Adrenal gland (tissue), 12 donors: ENCODE measurements around the gene TIA1. TPM values are rescaled to one million over a fixed set of nuclear protein-coding genes. Genes with fewer than 3 reads are reported as not detected.

Experiments
- DNase-seq, 7 donors: peaks; one replicate each; pipeline ENCODE4 v3.0.0-alpha.2; 2019 to 2020
- H3K27ac ChIP-seq, 5 donors: fragments of 200-600 bp; sonication (generic) in 4 of 5; 1 replicate in 3 of 5; 2 replicates in 2 of 5; pipeline versions ENCODE4 v1.5.1 to v1.8.0; 2016 to 2020; ENCODE audit warnings: mild to moderate bottlenecking in 1 of 5
- H3K27me3 ChIP-seq: fragments of 200-600 bp; 2 replicates; pipeline ENCODE4 v1.8.0; 2021
- H3K36me3 ChIP-seq, 2 donors: fragments of 200-600 bp; replicated peaks in 1 of 2; 1 replicate in 1 of 2; 2 replicates in 1 of 2; pipeline versions ENCODE4 v1.5.1 to v1.8.0; 2018 to 2022
- H3K4me1 ChIP-seq, 2 donors: fragments of 200-600 bp; replicated peaks in 1 of 2; 1 replicate in 1 of 2; 2 replicates in 1 of 2; pipeline versions ENCODE4 v1.5.1 to v1.8.0; 2018 to 2021
- H3K4me3 ChIP-seq, 4 donors: fragments of 200-600 bp; sonication (generic) in 3 of 4; one replicate each; pipeline ENCODE4 v1.5.1; 2016 to 2018
- H3K9me3 ChIP-seq, 3 donors: fragments of 200-600 bp; sonication (generic) in 1 of 3; replicated peaks in 1 of 3; 1 replicate in 2 of 3; 2 replicates in 1 of 3; pipeline versions ENCODE4 v1.5.1 to v1.8.0; 2016 to 2021
- CTCF ChIP-seq, 6 experiments: fragments of 450-650 bp in 4 of 6; fragments of 200-600 bp in 2 of 6; sonication (generic) in 1 of 6; IDR thresholded peaks; 1 replicate in 5 of 6; 2 replicates in 1 of 6; pipeline versions ENCODE4 v1.5.1 to v1.8.0; 2016 to 2021; ENCODE audit warnings: antibody characterized with exemption in 6 of 6, mild to moderate bottlenecking in 2 of 6, moderate library complexity in 1 of 6
- POLR2A ChIP-seq, 2 donors: fragments of 450-650 bp; IDR thresholded peaks; one replicate each; pipeline ENCODE4 v1.6.1; 2017; ENCODE audit warnings: antibody characterized with exemption in 2 of 2, mild to moderate bottlenecking in 2 of 2, moderate library complexity in 1 of 2
- WGBS, 4 donors: extraction: QIAGEN DNeasy Blood & Tissue Kit in 2 of 4; methylation state at CpG; one replicate each; pipeline versions ENCODE4 v1.1.5 to v1.1.7; 2013 to 2017; 5-methylcytosine and 5-hydroxymethylcytosine counted together
- intact Hi-C, 2 donors: fragments of 100-400 bp; cut with DNase I; formaldehyde crosslinking; loops; one replicate each; pipeline versions ENCODE4 v1.14.1 to v1.15.0; 2022 to 2023
- polyA plus RNA-seq, 3 donors: library from polyadenylated mRNA; stranded (reverse); fragments of 200-250 nt in 2 of 3; fragments of 350-450 nt in 1 of 3; fragmentation: Illumina TruSeq in 1 of 3; extraction: RNeasy Lipid Tissue Mini Kit (QIAGEN cat#74804) in 1 of 3; gene quantifications; one replicate each; pipeline ENCODE4 v1.2.3, GENCODE V29; 2013 to 2014
- total RNA-seq, 9 donors: library from RNA; depleted of rRNA in 4 of 9; stranded (reverse); fragments of >200 nt in 4 of 9; fragments of 120-200 nt in 1 of 9; fragmentation: NEBNext Ultra II Directional in 1 of 9; extraction: Animal tissue kit (Norgen Biotek cat#: 25700) in 1 of 9; gene quantifications; one replicate each; pipeline versions ENCODE4 v1.1.0 to v1.2.4, GENCODE V29; 2013 to 2023
- donor health status: healthy with polysubstance abuse.
- donor health status: Bipolar disorder and iron deficiency.
- donor health status: DM: yes; HTN: yes; CAD: no.
- donor health status: DM: no; HTN: no; CAD: no.
- donor health status: DM: no; HTN: no; CAD: no.
- donor health status: DM: yes; HTN: yes; CAD: no.

Gene TIA1
- total and polyA plus RNA-seq, 12 donors, result 25.9 to 181 (median 87.2) TPM

GRCh38 chr2:70214953-70215549, 33.4 kb downstream of the TIA1 start:
- Histone ChIP-seq H3K4me1 (peaks cover 11 to 33% of the 10 kb centered on the region in 2 donors), H3K4me3 (no peak overlapping the region), H3K27me3 (no peaks in the 10 kb centered on the region), H3K36me3 (peaks cover 0 to 61% of the 10 kb centered on the region in 2 donors), H3K27ac (peak overlapping the region in 2 of 5 donors; percentile 37 to 38), H3K9me3 (no peaks in the 10 kb centered on the region)
- 47 to 60% (median 47%) methylated on average over 3 of the region's 3 CpGs for WGBS, 4 donors
- DNase-seq, result no peak
- intact Hi-C loops, result no loop called here
- TF ChIP-seq POLR2A (IDR thresholded peaks at IDR 0.05) (no peak), CTCF (IDR thresholded peaks at IDR 0.05) (no peak)

GRCh38 chr2:70214365-70214764, 34.1 kb downstream of the TIA1 start:
- DNase-seq, result no peak
- H3K36me3 ChIP-seq, result peaks cover 0 to 56% of the 10 kb centered on the region in 2 donors
- H3K4me1 ChIP-seq, result peaks cover 11 to 33% of the 10 kb centered on the region in 2 donors
- intact Hi-C loops, result no loop called here
- no peak for TF ChIP-seq CTCF (IDR thresholded peaks at IDR 0.05)
- no peak for TF ChIP-seq POLR2A (IDR thresholded peaks at IDR 0.05)
- no peaks in the 10 kb centered on the region for H3K9me3 ChIP-seq
- H3K4me3 ChIP-seq, result no peak overlapping the region
- WGBS, 4 donors, result 34 to 96% (median 84%) methylated on average over 1 of the region's 1 CpG
- H3K27me3 ChIP-seq, result no peaks in the 10 kb centered on the region
- H3K27ac ChIP-seq, result peak overlapping the region in 2 of 5 donors; percentile 37 to 38

GRCh38 chr2:70212298-70212932, 36.0 kb downstream of the TIA1 start:
- H3K9me3 ChIP-seq, result no peaks in the 10 kb centered on the region
- no peak for DNase-seq
- H3K4me3 ChIP-seq, result no peak overlapping the region
- H3K36me3 ChIP-seq, result peaks cover 0 to 43% of the 10 kb centered on the region in 2 donors
- intact Hi-C loops, result no loop called here
- peaks cover 11 to 33% of the 10 kb centered on the region in 2 donors for H3K4me1 ChIP-seq
- no peak overlapping the region for H3K27ac ChIP-seq
- TF ChIP-seq CTCF (IDR thresholded peaks at IDR 0.05) (no peak), POLR2A (IDR thresholded peaks at IDR 0.05) (no peak)
- H3K27me3 ChIP-seq, result no peaks in the 10 kb centered on the region
- 68 to 73% (median 72%) methylated on average over 3 of the region's 3 CpGs for WGBS, 4 donors

GRCh38 chr2:70211595-70211994, 36.8 kb downstream of the TIA1 start:
- Histone ChIP-seq H3K27me3 (no peaks in the 10 kb centered on the region), H3K36me3 (peaks cover 0 to 34% of the 10 kb centered on the region in 2 donors), H3K9me3 (no peaks in the 10 kb centered on the region), H3K4me3 (no peak overlapping the region), H3K4me1 (peaks cover 11 to 33% of the 10 kb centered on the region in 2 donors), H3K27ac (no peak overlapping the region)
- 65 to 75% (median 71%) methylated on average over 2 of the region's 2 CpGs for WGBS, 4 donors
- TF ChIP-seq POLR2A (IDR thresholded peaks at IDR 0.05) (no peak), CTCF (IDR thresholded peaks at IDR 0.05) (no peak)
- no peak for DNase-seq
- intact Hi-C loops, result no loop called here
